ENCODE results near the gene SPAG7. TPM values are rescaled to one million over a fixed set of nuclear protein-coding genes. Genes with fewer than 3 reads are reported as not detected.
A peak's percentile ranks its signal among the peaks of the same experiment; 100 is the strongest.

SPAG7 gene
- polyA plus RNA-seq, 4 donors, result 97.2 to 111 (median 106) TPM

GRCh38 chr17:4978726-4979125, 11.1 kb upstream of the SPAG7 start:
- DNase-seq (ENCODE audit: low read depth in 4 of 4, low spot score in 2 of 4), result no peak

GRCh38 chr17:4974115-4974670, 6.6 kb upstream of the SPAG7 start:
- DNase-seq (ENCODE audit: low read depth in 4 of 4, low spot score in 2 of 4), result no peak

DNA sequence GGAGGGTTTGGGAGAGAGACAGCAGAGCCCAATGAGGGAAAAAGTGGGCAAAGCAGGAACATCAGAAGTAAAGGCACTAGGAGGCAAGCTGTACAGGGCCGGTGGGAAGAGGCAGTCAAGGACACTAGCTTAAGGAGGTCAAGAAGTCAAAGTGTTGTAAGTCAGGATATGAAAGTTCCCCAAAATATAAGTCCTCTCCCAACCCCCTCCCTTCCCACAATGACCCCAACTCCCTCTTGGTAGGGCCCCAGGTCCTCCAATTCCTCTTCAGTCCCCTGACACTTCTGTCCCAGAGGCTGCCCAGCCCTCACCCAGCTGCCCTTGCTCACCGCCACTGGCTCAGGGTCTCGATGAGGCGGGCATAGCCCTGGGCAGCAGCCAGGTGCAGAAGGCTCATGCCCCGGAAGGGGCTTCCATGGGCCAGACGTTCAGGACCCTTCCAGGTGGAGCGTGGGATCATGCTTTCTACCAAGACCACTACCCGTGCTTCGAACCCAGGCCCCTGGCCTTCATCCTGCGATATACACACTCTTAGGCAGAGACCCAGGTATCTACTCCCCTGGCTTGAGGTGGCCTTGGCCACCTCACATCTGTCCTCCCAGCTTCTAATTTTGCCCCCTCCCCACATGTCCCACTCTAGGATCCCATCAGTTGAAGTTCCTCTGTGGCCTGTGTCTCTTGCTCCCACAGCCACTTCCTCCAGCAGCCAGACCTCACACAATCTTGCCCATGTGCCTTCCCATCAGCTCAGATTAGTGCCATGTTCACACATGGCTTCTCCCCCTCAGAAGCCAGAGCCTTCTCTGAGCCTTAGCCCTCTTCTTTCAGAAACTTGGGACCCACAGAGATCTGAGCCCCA, 5.9 kb upstream of the SPAG7 start:
- DNase-seq (ENCODE audit: low read depth in 4 of 4, low spot score in 2 of 4), result no peak

GRCh38 chr17:4972752-4973151, 5.1 kb upstream of the SPAG7 start:
- no peak for DNase-seq (ENCODE audit: low read depth in 4 of 4, low spot score in 2 of 4)

GRCh38 chr17:4972322-4972721, 4.7 kb upstream of the SPAG7 start:
- no peak for DNase-seq (ENCODE audit: low read depth in 4 of 4, low spot score in 2 of 4)

DNA sequence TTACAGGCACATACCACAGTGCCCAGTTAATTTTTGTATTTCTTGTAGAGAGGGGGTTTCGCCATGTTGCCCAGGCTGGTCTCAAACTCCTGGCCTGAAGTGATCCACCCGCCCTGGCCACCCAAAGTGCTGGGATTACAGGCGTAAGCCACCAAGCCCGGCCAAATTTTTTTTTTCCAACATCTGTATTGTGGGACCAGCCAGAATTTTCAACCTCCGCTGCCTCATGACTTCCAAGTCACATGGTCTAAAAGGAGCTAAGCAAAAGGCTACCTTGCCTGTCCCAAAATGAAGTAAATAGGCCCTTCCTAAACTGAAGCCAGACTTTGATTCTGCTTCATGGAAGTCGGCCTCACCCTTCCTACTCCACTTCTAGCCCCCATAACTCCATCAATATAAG, 4.2 kb upstream of the SPAG7 start:
- no peak for DNase-seq (ENCODE audit: low read depth in 4 of 4, low spot score in 2 of 4)

GRCh38 chr17:4970273-4970672, 2.7 kb upstream of the SPAG7 start:
- DNase-seq (ENCODE audit: low read depth in 4 of 4, low spot score in 2 of 4), result no peak

- no peak for DNase-seq (ENCODE audit: low read depth in 4 of 4, low spot score in 2 of 4)
These were observed 2.0 kb upstream of the SPAG7 start for GRCh38 chr17:4969551-4970173.

- no peak for DNase-seq (ENCODE audit: low read depth in 4 of 4, low spot score in 2 of 4)
These were observed 1.5 kb upstream of the SPAG7 start for GRCh38 chr17:4969047-4969550.

DNA sequence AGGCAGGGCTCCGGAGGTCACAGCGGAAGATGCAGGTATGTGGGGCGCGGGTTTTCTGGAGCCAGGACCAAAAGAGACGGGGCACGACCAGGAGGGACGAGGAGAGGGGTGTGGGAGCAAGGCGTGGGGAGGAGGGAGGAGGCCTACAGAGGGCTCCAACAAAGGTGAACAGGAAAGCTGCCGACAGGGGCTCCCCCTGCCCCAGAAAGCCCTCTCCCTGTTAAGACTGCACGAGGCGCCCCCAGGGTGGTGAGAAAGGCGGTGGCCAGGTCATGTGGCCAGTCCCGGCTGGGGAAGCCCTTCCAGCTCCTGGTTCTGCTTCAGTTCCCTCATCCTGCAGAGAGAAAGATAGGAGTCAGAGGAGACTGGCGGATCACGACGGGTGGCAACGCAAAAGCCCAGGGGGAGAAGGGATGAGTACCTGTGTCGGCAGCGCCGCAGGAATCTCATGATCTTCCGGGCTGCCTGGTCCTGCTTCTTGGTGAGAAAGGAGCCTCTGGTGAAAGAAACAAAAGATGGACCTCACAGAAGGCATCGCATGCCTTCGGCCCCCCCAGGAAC, 949 bp upstream of the SPAG7 start:
- DNase-seq (ENCODE audit: low read depth in 4 of 4, low spot score in 2 of 4), result peak in 1 of 4 donors; percentile 27

DNA sequence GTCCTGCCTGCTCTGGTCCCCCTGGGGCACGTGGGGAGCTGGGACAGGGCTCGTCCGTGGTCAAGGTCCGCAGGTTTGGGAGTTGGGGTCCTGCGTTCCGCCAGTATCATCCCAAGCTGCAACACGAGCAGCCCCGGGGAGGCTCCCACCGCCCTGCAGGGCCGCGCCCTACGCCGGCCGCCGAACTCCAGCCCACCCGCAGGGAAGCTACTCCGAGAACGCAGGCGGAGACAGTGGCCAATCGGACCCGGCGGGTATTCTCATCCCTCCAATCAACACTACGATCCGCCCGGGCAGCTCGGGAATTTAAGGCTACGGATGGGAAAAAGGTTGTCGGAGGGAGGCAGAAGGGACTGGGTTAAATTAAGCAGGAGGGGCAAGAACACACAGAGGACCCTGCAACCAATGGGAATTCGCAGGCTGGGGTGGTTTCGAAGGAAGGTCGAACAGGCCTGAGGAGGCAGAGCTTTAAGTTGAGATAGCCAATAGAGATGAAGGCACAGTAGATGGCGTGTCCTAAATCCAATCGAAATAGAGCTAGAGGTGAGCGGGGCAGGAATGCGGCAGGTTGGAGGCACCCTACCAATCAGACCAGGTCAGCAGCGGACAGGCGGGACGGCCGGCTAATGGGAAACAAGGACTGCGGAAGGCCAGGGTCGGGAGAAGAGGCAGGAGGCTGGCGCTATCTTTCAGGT, 626 bp downstream of the SPAG7 start:
- DNase-seq (ENCODE audit: low read depth in 4 of 4, low spot score in 2 of 4), result peak; percentile 98 to 100 (median 99)

- no peak for DNase-seq (ENCODE audit: low read depth in 4 of 4, low spot score in 2 of 4)
These were observed 2.2 kb downstream of the SPAG7 start for GRCh38 chr17:4965311-4965986.

- no peak for DNase-seq (ENCODE audit: low read depth in 4 of 4, low spot score in 2 of 4)
These were observed 7.2 kb downstream of the SPAG7 start for GRCh38 chr17:4960279-4960922.

DNA sequence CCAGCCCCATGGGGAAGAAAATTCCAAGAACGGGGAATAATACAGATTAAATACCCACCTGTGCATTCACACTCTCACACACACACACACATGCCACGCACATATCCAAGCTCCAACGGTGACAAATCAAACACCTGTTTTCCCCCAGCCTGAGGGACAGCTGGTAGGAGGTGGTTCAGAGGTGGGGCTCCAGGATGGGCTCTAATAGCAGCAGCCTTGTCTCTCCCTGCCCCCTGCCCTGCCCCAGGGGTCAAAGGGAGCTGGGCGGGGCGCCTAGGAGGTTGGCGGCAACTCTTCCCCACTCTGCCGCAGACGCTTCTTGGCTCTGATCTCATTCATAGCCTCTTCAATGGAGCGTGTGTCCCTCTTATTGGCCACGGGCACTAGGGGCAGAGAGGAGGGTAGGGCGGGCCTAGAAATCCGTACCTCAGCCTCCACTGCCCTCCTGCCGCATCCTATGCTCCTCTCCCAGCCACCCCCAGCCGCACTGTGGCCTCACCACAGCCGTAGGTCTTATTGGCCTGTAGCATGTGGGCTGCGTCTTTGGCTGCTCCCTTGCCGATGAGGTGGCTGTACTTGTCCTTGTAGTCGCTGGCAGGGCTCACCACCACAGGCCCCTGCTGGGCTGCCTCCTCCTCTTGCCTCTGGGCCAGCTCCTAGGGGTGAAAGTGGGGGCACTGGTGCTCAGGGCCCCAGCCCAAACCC, 8.2 kb downstream of the SPAG7 start:
- no peak for DNase-seq (ENCODE audit: low read depth in 4 of 4, low spot score in 2 of 4)

DNA sequence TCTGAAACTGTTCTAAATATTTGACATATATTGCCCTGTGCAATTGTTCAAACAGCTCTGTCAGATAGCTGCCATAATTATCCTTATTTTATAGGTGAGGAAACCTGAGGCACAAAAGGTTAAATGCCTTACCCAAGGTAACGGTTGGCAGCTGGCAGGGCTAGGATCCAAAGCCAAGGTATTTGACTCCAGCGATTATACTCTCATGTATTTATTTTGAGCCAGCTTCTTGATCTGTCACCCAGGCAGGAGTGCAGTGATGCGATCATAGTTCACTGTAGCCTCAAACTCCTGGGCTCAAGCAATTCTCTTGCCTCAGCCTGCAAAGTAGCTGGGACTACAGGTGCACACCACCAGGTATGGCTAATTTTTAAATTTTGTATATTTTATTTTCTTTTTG, 9.5 kb downstream of the SPAG7 start:
- no peak for DNase-seq (ENCODE audit: low read depth in 4 of 4, low spot score in 2 of 4)

DNA sequence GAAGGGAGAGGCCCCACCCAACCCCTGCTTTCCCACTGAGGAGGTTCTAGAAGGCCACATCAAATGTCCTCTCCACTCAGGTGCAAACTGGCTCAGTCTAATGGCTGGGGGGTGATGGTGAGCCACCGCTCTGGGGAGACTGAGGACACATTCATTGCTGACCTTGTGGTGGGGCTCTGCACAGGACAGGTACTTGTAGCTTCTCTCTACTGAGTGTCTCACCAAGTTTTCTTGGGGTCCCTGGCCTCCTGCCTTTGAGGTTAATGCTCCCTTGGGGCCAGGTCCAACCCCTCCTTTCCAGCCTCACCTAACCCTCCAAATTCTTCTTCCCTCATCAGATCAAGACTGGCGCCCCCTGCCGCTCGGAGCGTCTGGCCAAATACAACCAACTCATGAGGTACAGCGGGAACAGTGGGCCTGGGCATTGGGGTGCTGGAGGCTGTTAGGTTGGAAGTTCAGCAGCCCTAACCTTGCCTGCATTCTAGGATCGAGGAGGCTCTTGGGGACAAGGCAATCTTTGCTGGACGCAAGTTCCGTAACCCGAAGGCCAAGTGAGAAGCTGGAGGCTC, 11.0 kb downstream of the SPAG7 start:
- DNase-seq (ENCODE audit: low read depth in 4 of 4, low spot score in 2 of 4), result no peak

- no peak for DNase-seq (ENCODE audit: low read depth in 4 of 4, low spot score in 2 of 4)
These were observed 12.5 kb downstream of the SPAG7 start for GRCh38 chr17:4955091-4955490.

DNA sequence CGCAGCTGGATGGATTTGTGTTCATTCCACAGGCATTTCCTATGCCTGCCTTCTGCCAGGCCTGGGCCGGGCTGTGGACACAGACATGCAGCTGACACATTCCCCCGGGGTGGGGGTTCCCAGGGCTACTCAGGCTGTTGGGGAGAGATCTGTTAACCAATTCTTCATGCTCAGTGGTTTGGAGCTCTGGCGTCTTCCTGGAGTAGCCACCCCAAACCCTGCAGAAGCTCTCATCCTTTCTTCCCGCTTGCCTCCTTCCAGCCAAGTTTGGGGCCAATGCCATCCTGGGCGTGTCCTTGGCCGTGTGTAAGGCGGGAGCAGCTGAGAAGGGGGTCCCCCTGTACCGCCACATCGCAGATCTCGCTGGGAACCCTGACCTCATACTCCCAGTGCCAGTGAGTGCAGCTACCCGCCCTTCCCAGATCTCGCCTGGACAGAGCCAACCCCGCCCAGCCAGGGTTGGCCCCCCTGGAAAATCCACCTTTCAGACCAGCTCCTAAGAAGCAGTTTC, 14.1 kb downstream of the SPAG7 start:
- DNase-seq (ENCODE audit: low read depth in 4 of 4, low spot score in 2 of 4), result no peak

- no peak for DNase-seq (ENCODE audit: low read depth in 4 of 4, low spot score in 2 of 4)
These were observed 16.1 kb downstream of the SPAG7 start for GRCh38 chr17:4951486-4951885.
